22Rv1 (cell line): Measurements from ENCODE around the gene ZNF608.

Experiments used
- CTCF ChIP-seq: fragments of 450-650 bp; IDR thresholded peaks from 2 replicates; pipeline ENCODE4 v1.5.1; 2017; ENCODE audit warnings: mild to moderate bottlenecking
- ZFX ChIP-seq: fragments of 450-650 bp; IDR thresholded peaks from 2 replicates; pipeline ENCODE4 v1.6.1; 2017; ENCODE audit warnings: antibody characterized with exemption, borderline replicate concordance

GRCh38 chr5:124748687-124749594 is 2.5 kb upstream of the ZNF608 start:
- TF ChIP-seq CTCF: no peak
- TF ChIP-seq ZFX: no peak
